Stimulated activated CD8-positive, alpha-beta memory T cell treated with anti-CD3 and anti-CD28 coated beads, Interleukin-4, amount 100 ng/mL, for 1 hour (primary cell): ENCODE results near the gene CIRBP.

ENCODE experiments used
- DNase-seq, 2 donors: peaks; one replicate each; pipeline ENCODE4 v3.0.0-alpha.2; 2020; ENCODE audit warnings: low read depth in 2 of 2, low spot score in 1 of 2

The CIRBP gene

DNA sequence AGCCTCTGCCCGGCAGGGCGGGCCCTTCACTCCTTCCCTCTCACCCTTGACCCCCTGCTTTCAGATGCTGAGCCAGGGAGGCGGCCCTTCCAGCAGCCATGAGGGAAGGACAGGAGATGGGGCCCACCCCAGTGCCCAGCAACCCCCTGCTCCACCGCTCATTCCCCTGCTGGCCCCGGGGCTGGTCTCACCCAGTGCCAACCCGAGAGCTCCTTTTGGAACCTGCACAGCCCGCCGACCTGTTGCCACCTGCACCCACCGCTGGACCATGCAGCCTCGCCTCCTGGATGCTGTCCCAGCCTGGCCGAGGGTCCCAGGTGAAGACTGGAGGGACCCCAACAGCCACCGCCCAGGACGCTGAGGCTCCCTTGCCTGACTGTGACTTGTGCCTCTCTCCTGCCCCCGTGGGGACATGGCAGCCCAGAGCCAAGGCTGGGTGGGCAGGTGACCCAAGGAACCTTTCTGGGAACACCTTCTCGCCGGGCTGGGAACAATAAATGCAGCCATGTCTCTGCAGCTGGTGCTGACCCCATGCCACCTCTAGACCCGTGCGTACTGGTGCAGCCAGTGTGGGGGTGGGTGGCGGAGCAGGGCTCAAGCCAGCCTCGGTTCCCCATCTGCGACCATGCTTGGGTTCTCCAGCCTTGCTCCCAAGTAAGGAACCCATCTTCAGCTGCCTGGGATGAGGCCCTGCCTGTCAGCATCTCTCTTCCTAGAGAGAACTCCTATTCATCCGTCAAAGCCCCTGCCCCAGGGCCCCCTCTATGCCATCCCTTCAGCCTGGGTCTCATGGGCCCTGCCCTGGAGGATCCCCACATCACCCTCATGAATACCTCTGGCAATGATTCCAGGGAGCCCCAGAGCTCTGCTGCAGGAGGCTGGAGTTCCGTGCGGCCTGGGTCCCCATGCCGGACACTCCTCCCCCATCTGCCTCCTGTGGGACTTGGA is 9.9 kb downstream of the CIRBP start:
- no peak for DNase-seq

DNA sequence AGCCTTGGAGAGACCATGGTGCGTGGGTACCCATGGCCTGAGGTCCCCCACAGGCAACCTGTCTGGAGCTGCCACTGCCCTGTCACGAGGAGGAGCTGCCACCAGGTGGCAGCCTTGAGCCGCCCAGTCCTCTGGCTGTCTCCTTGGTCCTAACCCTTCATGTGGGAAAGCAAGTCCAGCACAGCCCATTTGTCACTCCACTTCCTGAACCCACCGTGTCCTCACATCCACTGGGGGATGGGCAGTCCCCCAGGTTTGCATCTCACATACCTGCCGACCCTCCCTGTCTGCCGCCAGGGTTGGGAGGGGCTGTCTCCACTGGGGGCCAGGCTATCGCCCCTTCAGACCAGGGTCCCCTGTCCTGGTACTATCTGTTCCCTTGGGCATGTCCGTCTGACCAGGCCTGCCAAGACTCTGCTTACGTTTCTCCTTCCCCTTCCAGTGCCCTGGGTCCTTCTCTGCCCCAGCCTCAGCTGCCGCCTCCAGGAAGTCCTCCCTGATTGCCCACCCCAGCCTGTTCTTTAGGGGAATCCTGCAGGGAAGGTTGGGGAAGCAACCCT is 10.7 kb downstream of the CIRBP start:
- DNase-seq: peak in 1 of 2 donors; percentile 57

DNA sequence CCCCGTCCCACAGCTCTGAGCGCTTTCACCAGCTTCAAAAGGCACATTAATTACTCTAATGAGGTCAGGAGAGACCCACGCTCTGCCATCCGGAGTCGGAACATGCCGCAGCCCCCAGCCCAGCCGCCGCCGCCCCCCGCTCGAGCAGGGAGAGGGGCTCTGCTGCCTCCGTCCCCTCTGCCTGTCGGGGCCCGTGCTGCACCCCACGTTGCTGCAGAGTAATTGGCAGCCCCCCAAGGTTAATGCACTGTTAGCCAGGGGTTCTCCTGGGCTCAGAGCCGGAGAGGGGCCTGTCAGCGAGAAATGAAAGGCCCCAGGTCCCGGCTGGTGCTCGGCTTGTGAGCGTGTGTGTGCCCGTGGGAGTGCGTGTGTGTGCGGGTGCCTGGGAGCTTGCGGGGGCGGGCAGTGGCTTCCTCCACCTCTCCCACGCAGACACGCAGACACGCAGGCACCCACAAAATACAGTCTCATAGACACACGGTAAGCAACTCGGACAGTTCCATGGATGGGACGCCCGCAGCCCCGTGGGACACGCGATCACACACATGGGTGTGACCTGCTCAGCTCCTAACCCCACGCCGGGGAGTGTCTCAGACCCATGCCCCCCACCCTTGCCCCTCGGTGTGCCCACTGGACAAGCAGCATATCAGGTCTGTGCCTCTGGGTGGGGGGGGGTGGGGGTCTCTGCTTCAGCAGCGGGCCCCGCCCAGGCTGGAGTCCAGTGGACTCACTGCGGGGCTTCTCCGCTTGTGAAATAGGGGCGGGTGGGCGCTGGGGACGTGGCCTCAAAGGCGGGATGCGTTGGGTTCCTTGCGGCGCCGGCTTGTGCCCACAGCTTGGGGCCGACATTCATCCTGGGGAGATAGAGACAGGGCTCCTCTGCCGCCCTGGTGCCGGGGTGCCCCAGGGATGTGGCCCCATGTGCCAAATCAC is 11.8 kb downstream of the CIRBP start:
- DNase-seq: no peak

DNA sequence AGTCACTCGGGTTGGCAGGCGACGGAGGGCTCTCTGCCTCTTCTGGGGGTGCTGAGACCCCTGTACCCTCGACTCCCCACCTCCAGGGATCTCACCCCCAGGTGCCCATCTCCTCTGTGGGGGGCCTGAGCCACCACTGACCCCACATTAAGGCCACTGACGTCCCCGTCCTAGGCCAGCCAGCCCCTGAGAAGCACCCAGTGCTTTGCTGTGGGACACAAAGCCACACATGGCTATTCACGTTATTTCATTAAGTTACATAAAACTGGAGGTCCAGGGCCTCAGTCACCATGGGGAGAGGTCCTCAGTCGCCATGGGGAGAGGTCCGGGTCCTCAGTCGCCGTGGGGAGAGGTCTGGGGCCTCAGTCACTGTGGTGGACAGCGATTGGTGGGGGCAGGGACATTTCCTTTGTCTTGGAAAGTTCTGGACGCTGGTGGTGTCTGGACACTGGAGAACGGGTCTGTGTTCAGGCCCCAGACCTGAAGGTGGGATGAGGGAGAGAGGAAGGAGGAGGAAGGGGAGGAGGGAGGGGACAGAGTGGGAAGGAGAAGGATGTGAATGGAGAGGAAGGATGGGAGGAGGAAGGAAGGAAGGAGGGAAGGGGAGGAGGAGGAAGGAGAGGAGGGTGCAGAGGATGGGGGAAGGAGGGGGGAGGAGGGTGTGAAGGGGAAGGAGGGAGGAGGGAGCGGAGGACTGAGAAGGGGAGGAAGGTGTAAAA is 12.6 kb downstream of the CIRBP start:
- DNase-seq: no peak

DNA sequence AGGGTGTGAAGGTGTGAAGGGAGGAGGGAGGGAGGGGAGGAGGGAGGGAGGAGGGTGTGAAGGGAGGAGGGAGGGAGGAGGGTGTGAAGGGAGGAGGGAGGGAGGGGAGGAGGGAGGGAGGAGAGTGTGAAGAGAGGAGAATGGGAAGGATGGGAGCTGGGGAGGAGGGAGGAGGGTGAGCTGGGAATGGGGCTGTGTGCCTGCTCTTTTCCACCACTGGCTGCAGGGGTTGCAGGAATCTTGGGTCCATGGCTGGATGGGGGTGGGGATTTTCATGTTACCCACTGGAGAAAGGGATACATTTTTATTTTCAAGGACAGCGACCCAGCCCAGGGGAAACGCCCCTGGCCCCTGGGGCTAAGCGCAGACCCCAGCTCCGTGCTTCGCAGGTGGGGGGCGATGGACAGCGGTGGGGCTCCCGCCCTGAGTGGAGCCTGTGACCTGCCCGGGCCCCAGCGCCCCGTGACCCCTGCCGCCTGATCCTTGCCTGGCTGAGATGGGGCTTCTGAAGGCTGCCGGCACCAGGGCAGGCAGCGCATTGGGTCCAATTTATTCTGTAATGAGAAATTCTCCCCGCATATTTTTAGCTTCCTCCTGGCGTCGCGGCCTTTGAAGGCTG is 13.6 kb downstream of the CIRBP start:
- DNase-seq: no peak

DNA sequence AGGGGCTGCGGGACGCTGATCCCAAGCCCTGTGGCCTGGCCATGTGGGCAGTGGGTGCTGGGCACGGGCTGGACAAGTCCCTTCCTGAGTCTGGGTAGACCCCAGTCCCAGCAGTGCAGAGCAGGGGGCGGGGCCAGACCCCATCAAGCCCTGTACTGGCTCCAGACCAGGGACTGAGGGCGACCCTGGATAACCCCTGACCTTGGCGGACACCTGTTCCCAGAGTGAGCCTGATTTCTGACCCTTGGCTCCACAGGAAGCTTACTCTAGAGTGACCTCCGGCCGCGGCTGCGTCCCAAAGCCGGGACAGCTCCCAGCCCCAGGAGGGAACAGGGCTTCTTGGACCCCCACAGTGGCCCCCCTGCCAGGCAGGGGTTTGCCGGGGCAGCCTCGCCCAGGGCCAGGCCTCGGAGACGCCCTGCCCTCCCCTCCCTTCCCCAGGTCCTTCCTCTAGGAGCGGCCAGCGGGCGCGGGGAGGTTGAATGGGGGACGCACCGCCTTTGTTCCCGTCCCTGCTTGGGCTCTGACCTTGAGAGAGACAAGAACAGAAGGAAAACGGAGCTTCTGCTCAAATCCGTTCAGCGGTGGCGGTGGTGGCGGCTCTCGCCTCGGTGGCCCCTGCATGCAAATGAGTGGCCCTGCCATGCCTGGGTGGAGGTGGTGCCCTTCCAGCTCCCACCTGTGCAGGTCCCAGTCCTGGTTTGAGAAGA is 14.2 kb downstream of the CIRBP start:
- no peak for DNase-seq

DNA sequence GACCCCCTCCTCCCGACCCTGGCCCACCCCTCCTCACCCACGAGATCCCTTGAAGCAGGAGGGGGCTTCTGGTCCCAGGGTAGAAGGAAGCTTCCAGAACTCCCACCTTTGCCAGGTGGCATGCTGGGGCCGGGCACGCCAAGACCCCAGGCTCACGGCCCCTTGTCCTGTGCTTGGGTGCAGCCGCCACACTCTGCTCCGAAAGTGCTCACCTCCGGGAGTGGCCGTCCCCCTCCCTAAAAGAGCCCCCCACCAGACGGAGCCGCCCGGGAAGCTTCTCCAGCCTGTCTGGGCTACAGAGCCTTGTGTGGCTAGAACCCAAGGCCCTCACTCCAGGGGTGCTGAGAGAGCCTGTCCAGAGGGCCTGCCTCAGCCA is 14.8 kb downstream of the CIRBP start:
- no peak for DNase-seq

DNA sequence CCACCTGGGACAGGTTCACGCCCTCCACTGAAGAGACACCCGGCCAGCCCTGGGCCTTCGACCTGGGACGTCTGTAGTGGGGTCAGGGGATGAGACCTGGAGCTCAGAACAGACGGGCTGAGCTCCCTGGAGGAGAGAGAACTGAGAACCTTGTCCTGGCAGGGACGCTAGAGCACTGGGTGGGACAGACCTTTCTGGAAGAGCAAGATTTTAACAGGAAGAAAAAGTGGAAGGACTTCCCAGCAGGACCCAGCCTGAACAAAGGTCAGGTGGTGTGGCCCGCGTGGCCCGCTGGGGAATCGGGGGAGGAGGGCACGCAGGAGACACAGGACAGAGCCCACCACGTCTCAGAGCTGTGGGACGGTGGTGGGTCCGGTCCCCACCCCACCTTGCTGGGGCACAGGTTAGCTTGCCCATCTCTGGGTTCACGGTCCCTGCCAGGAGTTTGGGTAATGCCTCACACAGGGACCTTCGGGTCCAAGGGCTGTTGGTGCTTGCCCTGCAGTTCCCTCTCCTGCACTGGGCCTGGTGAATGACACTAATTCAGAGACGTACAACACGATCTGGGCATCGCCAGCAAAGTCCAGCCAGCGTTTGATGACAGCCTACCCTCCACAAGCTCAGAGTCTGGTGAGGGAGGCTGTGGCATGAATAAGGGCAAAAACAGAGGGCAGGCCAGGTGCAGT is 15.3 kb downstream of the CIRBP start:
- DNase-seq: no peak

DNA sequence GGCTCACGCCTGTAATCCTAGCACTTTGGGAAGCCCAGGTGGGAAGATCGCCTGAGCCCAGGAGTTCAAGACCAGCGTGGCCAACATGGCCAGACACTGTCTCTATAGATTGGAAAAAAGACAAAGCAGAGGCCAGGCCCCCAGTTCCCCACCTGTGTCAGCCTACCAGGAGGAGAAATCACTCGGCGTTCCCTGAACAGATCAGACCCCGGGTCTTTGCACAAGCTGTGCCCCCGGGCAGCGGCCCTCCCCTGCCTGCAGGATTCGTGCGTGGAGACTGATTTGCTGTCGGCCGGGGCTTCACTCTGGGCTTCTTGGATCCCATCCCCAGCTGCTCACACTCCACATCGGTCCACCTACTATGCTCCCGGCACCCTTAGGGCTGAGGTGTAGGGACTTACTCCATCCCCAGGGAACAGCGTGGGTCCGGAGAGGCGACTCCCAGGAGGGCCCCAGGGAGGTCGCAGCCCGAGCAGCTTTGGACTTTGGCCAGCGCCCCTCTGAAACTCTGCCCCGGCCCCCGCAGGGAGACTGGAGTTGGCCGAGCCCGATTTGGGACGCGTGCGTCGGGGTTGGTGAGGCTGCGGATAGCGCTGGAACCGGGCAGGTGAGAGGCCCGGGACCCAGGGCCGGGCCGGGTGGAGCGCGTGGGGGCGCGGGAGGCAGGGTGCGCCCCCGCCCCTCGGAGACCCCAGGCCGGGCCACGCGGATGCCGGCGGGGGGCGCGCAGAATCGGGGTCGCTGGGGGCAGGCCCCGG is 16.0 kb downstream of the CIRBP start:
- no peak for DNase-seq

DNA sequence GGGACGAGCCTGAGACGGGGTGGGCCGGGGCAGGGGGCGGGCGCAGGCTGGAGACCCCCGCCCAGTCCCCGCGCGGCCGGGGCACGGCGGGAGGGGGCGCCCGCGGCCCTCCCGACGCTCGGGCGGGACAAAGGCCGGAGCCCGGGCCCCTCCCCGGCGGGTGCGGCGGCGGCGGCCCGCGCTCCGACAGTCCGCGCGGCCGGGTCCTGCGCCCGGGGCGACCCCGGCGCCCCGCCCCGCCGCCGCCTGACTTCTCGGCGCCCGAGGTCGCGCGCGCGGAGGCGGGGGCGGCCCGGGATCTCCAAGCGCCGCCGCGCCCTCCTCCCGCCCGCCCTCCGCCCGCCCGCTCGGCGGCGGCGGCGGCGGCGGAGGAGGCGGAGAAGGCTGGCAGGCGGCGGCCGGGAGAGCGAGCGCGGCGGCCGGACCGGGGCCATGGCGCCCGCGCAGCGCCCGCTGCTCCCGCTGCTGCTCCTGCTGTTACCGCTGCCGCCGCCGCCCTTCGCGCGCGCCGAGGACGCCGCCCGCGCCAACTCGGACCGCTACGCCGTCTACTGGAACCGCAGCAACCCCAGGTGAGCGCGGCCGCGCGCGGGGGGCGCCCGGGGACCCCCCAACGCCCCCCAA is 16.7 kb downstream of the CIRBP start, which contains the start of gene EFNA2:
Gene EFNA2, plus strand, starts transcription at position 137 of the 624 bp plus-strand sequence. Its CDS starts 296 bp downstream, at position 433.
- DNase-seq: no peak

DNA sequence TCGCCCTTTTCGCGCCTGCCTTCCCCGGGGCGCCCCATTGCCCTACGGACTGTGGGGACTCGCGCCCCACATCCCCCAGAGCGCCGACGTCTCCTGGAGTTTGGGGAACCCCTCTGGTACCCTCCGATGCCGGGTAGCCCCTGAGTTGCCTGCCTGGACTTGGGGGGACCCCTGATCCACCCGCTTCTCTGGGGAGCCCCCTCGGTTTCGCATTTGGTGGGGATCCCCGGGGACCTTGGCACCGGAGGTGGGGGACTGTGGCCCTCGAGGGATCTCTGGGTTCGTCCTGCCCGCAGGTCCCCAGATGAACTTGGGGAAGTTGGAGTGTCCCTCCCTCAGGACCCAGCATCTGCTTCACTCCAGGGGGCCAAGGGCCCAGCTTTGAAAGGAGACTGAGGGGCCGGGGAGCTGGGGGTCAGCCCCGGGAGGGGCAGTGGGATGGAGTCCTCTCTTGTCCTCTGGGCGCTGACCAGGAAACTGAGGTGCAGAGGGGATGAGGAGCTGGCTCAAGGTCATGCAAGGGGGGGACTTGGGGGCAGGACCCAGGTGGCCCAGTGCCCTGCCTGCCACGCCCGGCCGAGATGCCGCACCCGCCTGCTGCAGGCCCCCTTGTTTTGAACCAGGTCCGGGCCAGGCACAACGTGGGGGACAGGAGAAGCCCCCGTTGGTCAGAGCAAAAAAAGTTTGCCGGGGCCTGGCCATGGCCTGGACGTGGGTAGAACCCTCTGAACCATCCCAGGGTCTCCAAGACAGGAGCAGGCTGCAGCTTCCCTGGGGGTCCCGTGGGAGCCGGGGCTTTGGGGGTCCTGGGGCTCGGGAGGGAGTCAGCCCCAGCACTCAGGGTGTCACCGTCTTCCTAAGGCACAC is 17.6 kb downstream of the CIRBP start:
- DNase-seq: no peak

DNA sequence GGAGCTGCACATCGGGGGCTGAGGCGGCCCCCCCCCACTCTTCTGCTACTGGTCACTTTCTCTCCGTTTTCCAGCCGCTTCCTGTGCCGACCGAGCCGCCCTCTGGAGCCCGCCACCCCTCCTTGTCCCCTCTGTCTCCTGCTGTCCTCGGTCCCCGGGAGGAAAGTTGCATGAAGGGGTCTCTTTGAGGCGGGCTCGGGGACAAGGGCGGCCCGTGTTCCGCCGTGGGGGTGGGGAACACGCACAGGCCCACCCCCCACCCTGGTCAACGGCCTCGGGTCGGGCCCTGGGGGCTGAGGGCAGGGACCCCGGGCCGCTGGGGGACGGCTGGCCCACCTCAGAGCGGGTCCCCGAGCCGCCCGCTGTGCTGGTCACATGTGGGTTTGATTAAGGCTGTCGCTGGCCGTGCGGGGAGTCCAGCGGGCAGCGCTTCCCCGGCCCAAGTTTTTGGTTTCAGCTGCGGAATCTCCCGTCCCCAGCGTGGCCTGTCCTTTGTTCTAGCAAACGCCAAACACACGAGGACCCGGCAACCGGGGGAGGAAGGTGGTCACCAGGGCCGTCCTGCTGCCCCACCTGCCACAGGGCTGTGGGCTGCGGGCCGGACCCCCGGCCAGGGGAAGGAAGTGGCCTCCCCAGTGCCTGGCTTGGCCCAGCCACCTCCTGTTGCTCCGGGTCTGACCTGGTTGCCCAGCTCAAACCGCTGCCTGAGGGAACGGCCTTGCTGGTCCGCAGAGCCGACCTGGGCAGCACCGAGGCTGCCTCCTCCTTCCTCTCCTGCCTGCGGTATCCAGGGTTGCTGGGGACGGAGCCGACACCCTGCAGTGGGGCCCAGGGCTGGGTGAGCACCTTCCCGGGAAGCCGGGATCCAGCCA is 18.5 kb downstream of the CIRBP start:
- no peak for DNase-seq

DNA sequence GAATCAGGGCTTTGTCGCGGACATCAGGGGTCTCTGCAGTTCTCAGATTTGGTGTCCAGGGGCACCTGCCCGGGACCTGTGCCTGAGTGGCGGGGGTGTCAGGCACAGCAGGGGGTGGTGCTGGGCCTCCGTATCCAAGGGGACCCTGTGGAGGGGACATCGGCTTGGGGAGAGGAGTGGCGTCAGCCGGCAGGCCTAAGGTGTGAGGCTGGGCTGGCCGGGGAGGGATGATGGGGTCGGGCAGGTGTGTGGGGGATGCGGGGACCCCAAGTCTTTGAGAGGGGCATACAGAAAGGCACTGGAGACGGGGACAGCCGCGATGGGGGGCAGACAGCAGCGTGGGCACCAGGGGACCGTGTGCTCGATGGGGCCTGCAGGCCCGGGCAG is 19.1 kb downstream of the CIRBP start:
- no peak for DNase-seq

DNA sequence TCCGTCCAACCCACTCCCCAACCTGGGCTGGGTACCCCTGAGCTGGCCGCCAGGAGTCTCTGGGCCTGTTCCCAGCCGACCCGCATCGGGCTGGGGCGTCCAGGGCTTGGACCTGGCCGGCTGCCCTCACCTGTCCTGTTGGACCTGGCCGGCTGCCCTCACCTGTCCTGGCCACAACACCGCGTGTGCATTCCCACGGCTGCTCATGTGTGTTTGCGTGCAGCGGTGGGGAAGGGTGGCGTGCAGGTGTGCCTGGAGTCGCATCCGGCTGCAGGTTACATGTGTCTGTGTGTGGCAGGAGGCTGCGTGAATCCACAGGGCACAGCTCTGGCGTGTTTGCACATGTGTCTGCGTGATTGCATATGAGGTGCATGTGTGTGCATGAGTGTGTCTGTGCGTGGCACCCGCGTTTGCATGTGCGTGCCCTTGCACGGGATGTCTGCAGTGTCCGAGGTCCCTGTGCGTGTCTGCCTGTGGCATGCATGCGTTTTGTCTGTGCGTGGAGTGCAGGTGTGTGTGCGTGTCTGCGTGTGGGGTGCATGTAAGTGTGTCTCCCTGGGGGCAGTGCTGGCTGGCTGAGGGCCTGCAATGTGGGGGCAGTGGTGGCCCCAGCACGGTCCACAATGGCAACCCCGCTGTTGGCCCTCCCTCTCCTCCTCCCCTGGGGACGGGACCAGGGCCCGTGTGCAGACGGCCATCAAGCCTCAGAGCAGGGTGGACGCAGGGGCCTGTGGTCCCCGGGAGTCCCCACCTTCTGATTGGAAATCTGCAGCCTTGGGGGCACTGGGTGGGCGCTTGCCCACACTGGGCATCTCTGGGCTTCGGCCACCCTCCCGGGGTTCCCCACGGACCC is 19.9 kb downstream of the CIRBP start:
- no peak for DNase-seq

DNA sequence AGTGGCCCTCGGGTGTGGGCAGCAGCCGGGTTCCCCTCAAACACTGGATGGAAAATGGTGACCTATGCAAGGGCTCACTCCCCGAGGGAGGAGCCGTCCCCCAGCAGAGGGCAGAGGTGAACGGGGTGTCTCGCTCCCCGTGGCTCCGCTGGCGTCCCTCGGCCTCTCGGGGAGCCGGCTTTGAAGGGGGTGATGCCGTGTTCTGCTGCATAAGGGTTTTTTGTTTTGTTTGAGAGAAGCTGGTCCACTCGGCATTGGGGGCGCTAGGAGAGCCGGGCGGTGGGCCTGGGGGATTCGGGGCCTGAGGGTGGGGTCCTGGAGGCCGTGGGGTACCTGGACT is 20.5 kb downstream of the CIRBP start:
- DNase-seq: no peak
